Stimulated activated CD8-positive, alpha-beta memory T cell treated with anti-CD3 and anti-CD28 coated beads, Interleukin-4, amount 100 ng/mL, for 4 hours (primary cell): ENCODE data around the gene SH3PXD2A.
"Not testable (repeated sequence)": the region's sequence is repeated elsewhere in the genome, so short reads cannot be mapped to it uniquely, and the experiment has no call there.

ENCODE experiments used
- DNase-seq, 2 donors: peaks; one replicate each; pipeline ENCODE4 v3.0.0-alpha.2; 2020; ENCODE audit warnings: low read depth in 2 of 2, low spot score in 1 of 2

The SH3PXD2A gene

DNA sequence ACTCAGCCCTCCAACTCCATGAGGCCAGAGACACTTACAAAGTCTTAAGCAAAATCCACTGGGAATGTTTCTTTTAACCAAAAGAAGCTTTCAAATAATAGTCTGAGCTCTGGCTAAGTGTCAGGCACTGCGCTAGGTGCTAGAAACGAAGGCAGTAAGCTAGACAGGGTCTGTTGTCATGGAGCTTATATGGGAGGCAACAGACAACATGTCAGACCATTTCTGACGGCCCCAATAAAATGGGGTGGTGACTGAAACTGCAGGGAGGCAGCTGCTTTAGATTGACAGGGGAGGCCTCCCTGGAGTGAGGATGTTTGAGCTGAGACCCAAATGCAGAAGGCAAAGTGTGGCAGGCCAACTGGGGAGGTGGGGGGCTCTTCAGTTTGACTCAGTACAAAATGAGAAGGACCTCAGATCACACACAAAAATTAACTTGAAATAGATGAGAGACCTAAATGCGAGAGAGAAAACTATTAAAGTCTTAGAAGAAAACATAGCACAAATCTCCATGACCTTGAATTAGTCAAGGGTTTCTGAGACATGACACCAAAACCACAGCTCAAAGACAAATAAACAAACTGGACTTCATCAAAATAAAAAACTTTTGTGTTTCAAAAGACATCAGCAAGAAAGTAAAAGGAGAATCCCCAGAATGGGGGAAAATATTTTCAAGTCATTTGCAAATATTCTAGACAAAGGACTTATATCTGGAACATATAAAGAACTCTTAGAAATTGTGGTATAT, 40.6 kb downstream of the SH3PXD2A start:
- DNase-seq = no peak

GRCh38 chr10:103814105-103814504, 41.3 kb downstream of the SH3PXD2A start:
- DNase-seq = no peak

- not testable (repeated sequence) for DNase-seq
These were observed 42.1 kb downstream of the SH3PXD2A start for GRCh38 chr10:103813312-103813711.

DNA sequence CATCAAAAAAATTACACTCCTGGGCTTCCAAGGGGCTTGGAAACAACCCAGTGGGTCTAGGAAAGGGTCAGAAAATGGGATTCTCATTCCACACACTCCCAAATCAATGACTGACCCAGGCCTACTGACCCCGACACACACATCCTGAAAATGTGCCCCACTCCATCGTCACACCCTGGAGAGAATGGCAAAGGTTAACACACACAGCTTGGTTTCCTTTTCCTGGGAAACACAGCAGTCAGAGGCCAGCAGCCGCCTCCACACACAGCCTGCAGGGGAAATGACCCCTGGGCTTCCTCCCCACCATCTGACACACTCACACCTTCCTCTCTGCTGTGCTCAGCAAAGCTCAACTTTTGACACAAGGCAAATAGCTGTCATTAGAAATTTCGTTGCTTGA, 42.9 kb downstream of the SH3PXD2A start:
- no peak for DNase-seq

DNA sequence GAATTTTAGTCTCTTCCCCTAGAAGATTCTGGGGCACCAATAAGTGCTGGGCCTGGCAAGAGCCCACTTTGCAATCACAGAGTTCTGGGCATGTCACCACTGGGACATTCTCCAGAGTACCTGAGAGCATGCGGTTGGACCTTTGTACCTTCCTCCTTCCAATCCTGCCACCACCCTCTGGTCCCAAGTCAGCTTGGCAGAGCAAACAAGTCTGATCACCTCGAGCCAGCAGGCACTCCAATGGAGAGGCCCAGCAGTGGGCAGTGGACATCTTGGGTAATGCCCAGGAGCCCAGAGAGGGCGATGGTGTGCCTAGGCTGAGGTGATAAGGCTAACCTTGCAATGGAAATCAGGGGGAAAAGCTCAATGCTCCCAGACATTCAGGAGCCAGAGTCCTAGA, 43.4 kb downstream of the SH3PXD2A start:
- DNase-seq = no peak

DNA sequence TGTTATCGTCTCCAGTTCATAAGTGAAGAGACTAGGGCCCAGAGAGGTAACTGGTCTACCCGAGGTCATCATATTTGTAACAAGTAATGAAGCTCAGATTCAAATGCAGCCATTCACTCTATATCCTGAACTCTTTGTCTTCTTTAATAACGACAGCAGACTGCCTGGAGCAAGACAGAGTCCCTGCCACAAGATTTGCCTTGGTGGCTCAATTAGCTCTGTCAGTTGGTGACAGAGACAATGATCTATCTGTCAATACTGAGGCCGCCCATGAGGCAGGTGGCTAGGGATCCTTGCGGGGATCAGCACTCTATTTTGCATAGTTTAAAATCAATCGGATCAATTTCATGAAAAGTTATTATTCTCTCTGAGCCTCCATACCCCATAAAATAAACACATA, 43.9 kb downstream of the SH3PXD2A start:
- DNase-seq = no peak

DNA sequence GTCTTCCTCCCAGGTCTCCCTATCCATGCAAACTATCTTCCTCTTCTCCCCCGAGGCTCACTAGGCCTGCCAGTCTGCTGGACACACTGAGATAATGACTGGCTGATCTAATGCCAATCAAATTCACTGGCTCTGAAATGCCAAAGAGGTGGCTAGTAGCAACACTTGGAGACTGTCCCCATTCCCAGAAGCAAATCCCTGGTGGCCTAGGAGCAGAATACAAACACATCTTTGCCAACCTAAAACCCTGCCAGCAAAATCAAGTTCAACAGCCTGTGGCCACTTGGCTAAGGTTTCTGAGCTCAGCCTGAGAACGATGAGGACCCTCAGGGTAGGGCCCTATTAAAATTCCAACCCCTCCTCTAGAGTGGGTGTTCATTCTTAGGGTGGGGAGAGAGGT, 46.6 kb downstream of the SH3PXD2A start:
- no peak for DNase-seq

GRCh38 chr10:103807996-103808395, 47.4 kb downstream of the SH3PXD2A start:
- DNase-seq = no peak

- DNase-seq = no peak
These were observed 48.8 kb downstream of the SH3PXD2A start for GRCh38 chr10:103806395-103807187.

- no peak for DNase-seq
These were observed 49.6 kb downstream of the SH3PXD2A start for GRCh38 chr10:103805781-103806180.

DNA sequence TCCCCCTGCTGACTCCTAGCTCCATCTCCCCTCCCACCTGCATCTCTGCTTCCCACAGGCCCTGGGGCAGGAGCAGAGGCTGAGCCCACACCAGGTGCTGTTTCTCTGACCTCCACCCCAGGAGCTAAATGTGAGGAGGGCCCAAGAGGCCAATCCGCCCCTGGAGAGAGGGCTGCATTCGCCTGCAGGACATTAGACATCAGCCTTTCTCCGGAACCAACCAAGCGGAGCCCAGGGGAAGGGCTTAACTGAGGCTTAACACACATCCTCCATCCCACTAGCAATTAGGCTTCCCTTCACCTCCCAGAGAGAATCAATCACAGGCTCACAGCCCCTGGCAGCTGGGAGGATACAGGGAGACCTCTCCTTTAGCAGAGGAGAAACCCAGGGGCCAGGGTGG, 50.5 kb downstream of the SH3PXD2A start:
- no peak for DNase-seq

GRCh38 chr10:103803941-103804340, 51.4 kb downstream of the SH3PXD2A start:
- DNase-seq = no peak

DNA sequence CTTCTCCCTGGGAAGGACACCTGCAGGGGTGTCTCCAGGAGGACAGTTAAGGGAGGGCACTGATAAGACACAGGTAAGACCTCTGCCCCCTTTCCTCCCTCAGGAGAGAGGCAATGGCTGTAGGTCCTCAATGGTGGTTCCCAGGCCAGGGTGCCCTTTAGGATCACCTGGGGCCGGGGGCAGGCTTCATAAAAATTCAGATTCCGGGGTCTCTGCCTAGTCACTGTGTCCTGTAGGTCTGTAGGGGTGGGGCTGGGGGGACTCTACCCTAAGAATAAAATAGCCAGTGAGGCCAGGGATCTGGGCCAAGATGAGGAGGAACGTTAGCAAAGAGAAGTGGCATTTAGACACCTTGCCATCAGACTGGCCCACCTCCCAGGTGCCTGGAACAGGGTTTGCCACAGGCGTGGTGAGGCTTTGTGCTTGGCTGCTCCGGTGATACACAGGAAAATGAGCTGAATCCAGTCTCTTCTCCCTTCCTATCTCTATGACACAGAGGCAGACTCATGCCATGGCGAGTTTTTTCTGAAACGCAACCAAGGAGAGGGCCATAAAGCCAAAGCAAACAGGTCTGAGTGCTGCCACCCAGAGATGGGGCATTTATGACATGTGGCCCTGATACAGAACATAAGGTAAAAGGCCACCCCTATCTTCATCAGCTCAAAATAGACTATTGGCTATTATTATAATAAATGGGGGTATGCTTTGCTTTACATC, 52.6 kb downstream of the SH3PXD2A start:
- DNase-seq = no peak

- no peak for DNase-seq
These were observed 53.3 kb downstream of the SH3PXD2A start for GRCh38 chr10:103802081-103802480.

- DNase-seq = peak; percentile 10 to 33
These were observed 54.4 kb downstream of the SH3PXD2A start for GRCh38 chr10:103800789-103801540.

DNA sequence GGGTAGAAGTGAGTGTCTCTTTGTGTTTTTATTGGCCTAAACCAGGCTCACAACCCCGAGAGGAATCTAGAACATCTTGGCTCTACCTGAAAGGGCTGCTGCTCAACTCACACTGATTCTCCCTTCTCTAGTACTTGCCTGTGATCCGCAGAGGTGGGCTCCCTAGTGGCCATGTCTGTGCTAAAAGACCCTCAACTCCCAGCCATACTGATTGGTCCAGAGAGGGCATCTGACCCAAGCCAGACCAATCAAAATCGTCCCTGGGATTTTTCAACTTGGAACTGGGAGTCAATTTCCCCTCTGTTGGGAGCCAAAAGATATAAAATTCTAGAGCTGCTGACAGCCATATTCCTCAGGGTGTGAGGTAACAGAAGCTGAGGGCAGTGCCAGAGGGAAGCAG, 55.3 kb downstream of the SH3PXD2A start:
- no peak for DNase-seq

DNA sequence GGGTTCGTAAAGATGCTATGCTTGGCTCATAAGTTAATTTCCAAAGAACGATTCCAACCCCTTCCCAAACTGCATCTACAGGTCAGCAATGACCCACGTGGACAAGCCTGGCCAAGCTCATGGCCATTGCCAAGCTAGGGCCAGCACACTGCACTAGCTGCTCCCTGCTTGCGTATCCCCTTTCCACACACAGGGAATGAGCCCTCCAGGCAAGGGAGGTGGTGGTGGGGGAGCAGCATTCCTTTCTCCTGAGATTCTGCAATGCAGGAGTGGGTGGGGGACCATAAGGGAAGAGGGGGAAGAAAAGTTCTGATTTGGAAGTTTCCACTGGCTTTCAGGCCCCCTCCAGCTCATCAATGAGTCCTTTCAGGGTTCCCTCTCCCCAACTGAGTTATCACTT, 56.0 kb downstream of the SH3PXD2A start:
- DNase-seq = no peak

DNA sequence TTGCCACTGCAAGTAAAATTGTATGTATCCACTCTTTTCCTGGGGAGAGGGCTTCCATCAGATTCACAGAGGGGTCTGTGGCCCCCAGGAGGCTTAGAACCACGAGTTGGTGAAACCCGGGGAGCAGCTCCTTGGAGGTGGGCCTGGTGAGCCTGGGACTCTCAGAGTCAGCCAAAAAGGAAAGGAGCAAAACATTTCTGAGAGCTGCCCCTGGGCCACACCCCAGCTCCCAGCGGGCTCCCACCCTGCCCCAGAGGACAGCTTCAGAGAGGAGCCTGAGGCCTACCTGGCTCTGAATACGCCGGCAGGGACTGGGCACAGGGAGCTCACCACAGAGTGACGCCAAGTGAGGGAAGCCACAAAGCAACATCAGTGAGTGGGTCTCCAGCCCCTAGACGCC, 56.9 kb downstream of the SH3PXD2A start:
- DNase-seq = no peak

DNA sequence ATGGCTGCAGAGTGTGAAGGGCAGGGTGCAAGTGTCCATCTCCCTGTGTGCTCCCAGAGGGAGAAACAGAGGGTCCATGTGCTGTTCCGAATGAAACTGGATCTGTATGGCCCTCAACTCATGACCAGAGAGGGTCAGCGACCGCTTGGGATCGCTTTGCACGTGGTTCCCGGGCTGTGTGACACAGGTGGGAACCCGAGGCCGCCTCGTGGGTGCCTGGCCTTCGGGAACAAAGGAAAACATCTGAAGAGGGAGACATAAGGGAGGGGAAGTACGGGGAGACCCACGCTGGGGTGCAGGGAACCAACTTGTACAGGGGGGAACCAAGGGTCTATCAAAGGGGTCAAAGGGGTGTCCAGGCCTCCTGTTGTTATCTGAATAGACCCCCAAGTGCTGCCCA, 57.5 kb downstream of the SH3PXD2A start:
- no peak for DNase-seq

DNA sequence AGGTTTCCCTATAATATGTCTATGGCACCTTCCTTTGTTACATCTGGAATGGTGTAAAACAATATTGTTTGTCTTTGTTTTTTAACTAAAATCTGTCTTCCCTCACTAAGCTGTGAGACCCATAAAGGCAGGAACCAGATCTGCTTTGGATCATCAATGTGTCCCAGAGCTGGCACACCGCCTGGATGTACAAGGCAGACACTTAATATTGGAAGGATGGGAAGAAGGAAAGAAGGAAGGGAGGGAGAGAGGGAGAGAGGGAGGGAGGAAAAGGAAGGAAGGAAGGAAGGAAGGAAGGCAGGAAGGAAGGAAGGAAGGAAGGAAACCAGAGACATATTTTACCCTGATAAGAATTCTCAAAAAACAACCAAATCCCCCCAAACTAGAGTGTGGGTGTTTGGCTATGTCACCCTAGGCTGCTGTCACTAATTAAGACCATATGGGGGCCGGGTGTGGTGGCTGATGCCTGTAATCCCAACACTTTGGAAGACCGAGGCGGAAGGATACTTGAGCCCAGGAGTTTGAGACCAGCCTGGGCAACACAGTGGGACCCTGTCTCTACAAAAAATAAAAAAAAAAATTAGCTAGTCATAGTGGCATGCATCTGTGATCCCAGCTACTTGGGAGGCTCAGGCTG, 59.6 kb downstream of the SH3PXD2A start:
- DNase-seq = no peak

- no peak for DNase-seq
These were observed 60.4 kb downstream of the SH3PXD2A start for GRCh38 chr10:103794996-103795395.
